ENCODE measurements around the gene PIM3. TPM values are rescaled to one million over a fixed set of nuclear protein-coding genes. Genes with fewer than 3 reads are reported as not detected.

PIM3 gene
- total and polyA plus RNA-seq, 9 donors = 7.3 to 291 (median 34.1) TPM

DNA sequence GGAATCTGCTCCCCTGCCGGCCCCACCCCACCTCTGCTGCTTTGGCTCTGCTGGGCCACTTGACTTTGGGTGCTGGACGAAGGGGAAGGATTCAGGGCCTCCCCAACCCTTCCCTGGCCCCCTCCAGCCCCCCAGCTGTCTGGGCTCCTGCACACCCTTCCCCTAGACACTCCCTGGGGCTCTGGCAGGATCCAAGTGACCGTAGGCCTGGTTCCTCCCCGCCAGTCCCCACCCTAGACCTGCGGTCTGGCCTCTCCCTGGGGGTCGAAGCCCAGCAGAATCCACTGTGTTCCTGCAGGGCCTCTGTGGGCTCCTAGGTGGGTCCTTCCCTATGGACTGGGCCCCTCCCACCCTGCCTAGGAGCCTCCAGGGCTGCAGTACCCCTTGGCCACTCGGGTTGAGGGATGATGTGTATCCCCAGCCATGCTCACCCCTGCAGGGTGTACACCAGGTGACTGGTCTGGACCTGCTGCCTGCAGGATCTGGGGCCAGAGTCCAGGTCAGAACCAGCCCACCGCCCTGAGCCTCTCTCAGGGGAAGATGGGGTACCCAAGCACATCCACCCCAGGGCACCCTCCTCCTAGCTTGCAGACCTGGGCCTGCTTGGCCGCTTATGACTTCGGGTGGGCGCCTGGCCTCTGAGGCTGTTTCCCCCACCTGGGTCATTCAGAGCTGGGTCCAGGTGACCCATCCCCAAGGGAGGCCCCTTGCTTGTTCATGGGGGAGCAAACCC lies 5.6 kb downstream of the PIM3 start:
- peak in 4 of 5 donors; percentile 13 to 47 (median 35) for DNase-seq
- WGBS, 3 donors = 88 to 92% (median 90%) methylated on average over 9 to 11 of the region's 11 CpGs
- intact Hi-C loops (cut with DNase I) = loop anchor here in 2 of 4 donors (5.0 kb wide), 1 partner anchor 34 kb away; no protein-coding TSS in a partner anchor

GRCh38 chr22:49966774-49967705 lies 6.5 kb downstream of the PIM3 start:
- H3K9me3 ChIP-seq = no peaks in the 10 kb centered on the region
- TF ChIP-seq POLR2A (IDR thresholded peaks at IDR 0.05) (no peak), EP300 (IDR thresholded peaks at IDR 0.05) (no peak)
- TF ChIP-seq, protein P1, sequence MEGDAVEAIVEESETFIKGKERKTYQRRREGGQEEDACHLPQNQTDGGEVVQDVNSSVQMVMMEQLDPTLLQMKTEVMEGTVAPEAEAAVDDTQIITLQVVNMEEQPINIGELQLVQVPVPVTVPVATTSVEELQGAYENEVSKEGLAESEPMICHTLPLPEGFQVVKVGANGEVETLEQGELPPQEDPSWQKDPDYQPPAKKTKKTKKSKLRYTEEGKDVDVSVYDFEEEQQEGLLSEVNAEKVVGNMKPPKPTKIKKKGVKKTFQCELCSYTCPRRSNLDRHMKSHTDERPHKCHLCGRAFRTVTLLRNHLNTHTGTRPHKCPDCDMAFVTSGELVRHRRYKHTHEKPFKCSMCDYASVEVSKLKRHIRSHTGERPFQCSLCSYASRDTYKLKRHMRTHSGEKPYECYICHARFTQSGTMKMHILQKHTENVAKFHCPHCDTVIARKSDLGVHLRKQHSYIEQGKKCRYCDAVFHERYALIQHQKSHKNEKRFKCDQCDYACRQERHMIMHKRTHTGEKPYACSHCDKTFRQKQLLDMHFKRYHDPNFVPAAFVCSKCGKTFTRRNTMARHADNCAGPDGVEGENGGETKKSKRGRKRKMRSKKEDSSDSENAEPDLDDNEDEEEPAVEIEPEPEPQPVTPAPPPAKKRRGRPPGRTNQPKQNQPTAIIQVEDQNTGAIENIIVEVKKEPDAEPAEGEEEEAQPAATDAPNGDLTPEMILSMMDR (IDR thresholded peaks at IDR 0.05) = no peak
- H3K27ac ChIP-seq = peak overlapping the region; percentile 49 to 75
- peak; percentile 49 to 73 (median 55) for DNase-seq
- peak overlapping the region; percentile 13 for H3K4me3 ChIP-seq
- H3K4me1 ChIP-seq (ENCODE audit: insufficient read depth) = peaks cover 35% of the 10 kb centered on the region
- no peaks in the 10 kb centered on the region for H3K27me3 ChIP-seq
- intact Hi-C loops (cut with DNase I) = loop anchor here in 2 of 4 donors (5.0 kb wide), 1 partner anchor 35 kb away; no protein-coding TSS in a partner anchor
- H3K36me3 ChIP-seq = no peaks in the 10 kb centered on the region
- 31 to 45% (median 39%) methylated on average over 27 to 36 of the region's 36 CpGs for WGBS, 3 donors

More for the DNA sequence above, 5.6 kb downstream of the PIM3 start:
- Histone ChIP-seq H3K27me3 (no peaks in the 10 kb centered on the region), H3K4me1 (ENCODE audit: insufficient read depth) (peaks cover 34% of the 10 kb centered on the region), H3K27ac (peak overlapping the region; percentile 49 to 75), H3K4me3 (no peak overlapping the region), H3K9me3 (no peaks in the 10 kb centered on the region), H3K36me3 (no peaks in the 10 kb centered on the region)
- TF ChIP-seq EP300 (IDR thresholded peaks at IDR 0.05) = no peak
- no peak for TF ChIP-seq POLR2A (IDR thresholded peaks at IDR 0.05)
- TF ChIP-seq, protein P1 (IDR thresholded peaks at IDR 0.05) = no peak

GRCh38 chr22:49967706-49968208 lies 7.2 kb downstream of the PIM3 start:
- intact Hi-C loops (cut with DNase I) = loop anchor here in 2 of 4 donors (5.0 kb wide), 1 partner anchor 35 kb away; no protein-coding TSS in a partner anchor
- peaks cover 32% of the 10 kb centered on the region for H3K4me1 ChIP-seq (ENCODE audit: insufficient read depth)
- peak; percentile 60 to 73 (median 66) for DNase-seq
- no peaks in the 10 kb centered on the region for H3K27me3 ChIP-seq
- peak overlapping the region; percentile 47 to 75 for H3K27ac ChIP-seq
- 12 to 23% (median 22%) methylated on average over 18 of the region's 18 CpGs for WGBS, 3 donors
- TF ChIP-seq, protein P1 (IDR thresholded peaks at IDR 0.05) = no peak
- TF ChIP-seq POLR2A (IDR thresholded peaks at IDR 0.05) (no peak), EP300 (IDR thresholded peaks at IDR 0.05) (no peak)
- no peaks in the 10 kb centered on the region for H3K36me3 ChIP-seq
- no peak overlapping the region for H3K4me3 ChIP-seq
- no peaks in the 10 kb centered on the region for H3K9me3 ChIP-seq

DNA sequence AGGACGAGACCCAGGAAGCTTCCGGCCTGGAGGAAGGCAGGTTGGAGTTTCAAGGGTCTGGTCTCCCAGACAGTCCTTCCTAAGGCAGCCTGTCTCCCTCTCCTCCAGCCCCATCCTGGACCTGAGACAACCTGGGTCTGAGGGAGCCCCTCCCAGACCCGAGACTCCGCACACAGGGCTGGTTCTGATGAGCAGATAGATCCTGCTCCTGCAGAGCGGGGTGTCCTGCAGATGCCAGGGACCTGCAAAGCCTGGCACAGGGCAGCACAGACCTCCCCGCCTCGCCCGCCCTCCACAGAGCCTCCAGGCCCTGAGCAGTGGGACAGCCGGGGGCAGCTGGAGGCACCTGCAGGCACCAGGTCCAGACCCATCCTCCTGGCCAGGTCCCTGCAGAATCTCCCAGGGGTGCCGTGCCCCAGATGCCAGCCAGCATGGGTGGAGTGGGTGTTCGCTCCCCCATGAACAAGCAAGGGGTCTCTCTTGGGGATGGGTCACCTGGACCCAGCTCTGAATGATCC lies 7.8 kb downstream of the PIM3 start:
- Histone ChIP-seq H3K4me3 (no peak overlapping the region), H3K27me3 (no peaks in the 10 kb centered on the region), H3K36me3 (no peaks in the 10 kb centered on the region), H3K9me3 (no peaks in the 10 kb centered on the region), H3K4me1 (ENCODE audit: insufficient read depth) (peaks cover 28% of the 10 kb centered on the region), H3K27ac (peak overlapping the region; percentile 37 to 75)
- TF ChIP-seq POLR2A (IDR thresholded peaks at IDR 0.05) (no peak), EP300 (IDR thresholded peaks at IDR 0.05) (no peak)
- TF ChIP-seq, protein P1 (IDR thresholded peaks at IDR 0.05) = no peak
- peak; percentile 25 to 43 (median 35) for DNase-seq
- 90 to 93% (median 90%) methylated on average over 11 of the region's 11 CpGs for WGBS, 3 donors
- intact Hi-C loops (cut with DNase I) = loop anchor here in 2 of 4 donors (5.0 kb wide), 1 partner anchor 36 kb away; no protein-coding TSS in a partner anchor
